K562 (cell line): ENCODE results near the gene SCLT1. TPM values are rescaled to one million over a fixed set of nuclear protein-coding genes. Genes with fewer than 3 reads are reported as not detected.

Experiments used
- DEAF1 ChIP-seq: fragments of 450-650 bp; formaldehyde crosslinking; IDR thresholded peaks from 2 replicates; pipeline ENCODE4 v1.4.0; 2020; ENCODE audit warnings: mild to moderate bottlenecking, moderate library complexity
- FOSL1 ChIP-seq: fragments of 200-800 bp; sonication (Bioruptor generic); conservative IDR thresholded peaks from 2 replicates; pipeline ENCODE4 v1.6.1; 2016; ENCODE audit warnings: missing genetic modification characterization, missing compliant biosample characterization
- GTF2A2 ChIP-seq: IDR thresholded peaks from 2 replicates; pipeline ENCODE4 v1.6.1; 2016; ENCODE audit warnings: mild to moderate bottlenecking, missing genetic modification characterization, missing compliant biosample characterization
- GTF2E2 ChIP-seq: fragments of 200-800 bp; sonication (Bioruptor generic); IDR thresholded peaks from 2 replicates; pipeline ENCODE4 v1.6.1; 2016; ENCODE audit warnings: missing genetic modification characterization, missing compliant biosample characterization
- HES1 ChIP-seq: fragments of 450-650 bp; IDR thresholded peaks from 2 replicates; pipeline ENCODE4 v1.6.1; 2016; ENCODE audit warnings: low read depth, mild to moderate bottlenecking, moderate library complexity
- HLTF ChIP-seq: fragments of 450-650 bp; IDR thresholded peaks from 2 replicates; pipeline ENCODE4 v1.6.1; 2016
- MCM3 ChIP-seq: fragments of 450-650 bp; IDR thresholded peaks from 2 replicates; pipeline ENCODE4 v1.6.1; 2016
- RBM15 ChIP-seq: fragments of 200-400 bp; formaldehyde crosslinking; IDR thresholded peaks from 2 replicates; pipeline ENCODE4 v1.6.1; 2018; ENCODE audit warnings: mild to moderate bottlenecking, low read length, moderate library complexity; ENCODE audit not compliant: insufficient read depth
- SRSF7 ChIP-seq: fragments of 200-400 bp; formaldehyde crosslinking; optimal IDR thresholded peaks from 2 replicates; pipeline ENCODE3; 2017; ENCODE audit warnings: mild to moderate bottlenecking, low read depth, low read length
- ZBTB40 ChIP-seq, 2 experiments: fragments of 450-650 bp in 1 of 2; sonication (generic) in 1 of 2; formaldehyde crosslinking in 1 of 2; IDR thresholded peaks; 2 replicates each; pipeline versions ENCODE4 v1.7.1 to v1.9.0; 2016 to 2022; ENCODE audit warnings: inconsistent platforms in 1 of 2, mild to moderate bottlenecking in 1 of 2, missing genetic modification reagents in 1 of 2
- polyA plus RNA-seq, 8 experiments: library from polyadenylated mRNA; depleted of rRNA in 4 of 8; stranded (reverse) in 5 of 8; unstranded in 3 of 8; fragments of >200 nt; fragmentation: Nextera tagmentation in 2 of 8; fragmentation: Illumina TruSeq in 1 of 8; extraction: Ambion mirVana in 2 of 8; extraction: Trizol in 1 of 8; gene quantifications; 2 replicates each; pipeline versions ENCODE4 v1.2.1 to v1.2.3, GENCODE V29; 2011 to 2014; ENCODE audit warnings: inconsistent platforms in 1 of 8, missing spikeins in 1 of 8
- total RNA-seq, 7 experiments: library from RNA; depleted of rRNA in 6 of 7; stranded (reverse); fragments of >200 nt in 6 of 7; fragmentation: Illumina TruSeq in 2 of 7; extraction: Trizol in 2 of 7; gene quantifications; 2 replicates each; pipeline versions ENCODE4 v1.2.1 to v1.2.3, GENCODE V29; 2011 to 2021; ENCODE audit warnings: low replicate concordance in 1 of 7

The SCLT1 gene
- total and polyA plus RNA-seq, 9 of the 15 experiments (the other 6 are each of a cell fraction or from before 2014, with no cell fraction given) = 8.0 to 31.9 (median 24.2) TPM

- no peak for TF ChIP-seq ZBTB40 (IDR thresholded peaks at IDR 0.05)
- no peak for TF ChIP-seq ZBTB40 (CRISPR knock-in tag; IDR thresholded peaks at IDR 0.05)
- TF ChIP-seq GTF2E2 = no peak
- TF ChIP-seq HLTF = no peak
- TF ChIP-seq RBM15 = no peak
- TF ChIP-seq DEAF1 (CRISPR knock-in tag) = no peak
- TF ChIP-seq HES1 = no peak
- TF ChIP-seq GTF2A2 (tag) = no peak
- TF ChIP-seq MCM3 = no peak
- no peak for TF ChIP-seq SRSF7
- no peak for TF ChIP-seq FOSL1 (tag)
Measured at GRCh38 chr4:128837198-128837597, 256.1 kb downstream of the SCLT1 start (continued).
